WTC11 (cell line): ENCODE results near the gene OR1B1.
"Not testable (repeated sequence)": the region's sequence is repeated elsewhere in the genome, so short reads cannot be mapped to it uniquely, and the experiment has no call there.

Experiments used
- ATF2 ChIP-seq: sonication (generic); formaldehyde crosslinking; IDR thresholded peaks from 2 replicates; pipeline ENCODE4 v1.8.1; 2022; ENCODE audit warnings: low read depth, missing genetic modification reagents, borderline replicate concordance
- CTCF ChIP-seq: fragments of 200-600 bp; IDR thresholded peaks from 2 replicates; pipeline ENCODE4 v1.8.0; 2022; ENCODE audit warnings: antibody characterized with exemption
- E2F4 ChIP-seq: sonication (generic); formaldehyde crosslinking; IDR thresholded peaks from 2 replicates; pipeline ENCODE4 v1.8.1; 2022; ENCODE audit warnings: low read depth, mild to moderate bottlenecking, moderate library complexity, missing genetic modification reagents, borderline replicate concordance
- IRF2 ChIP-seq: sonication (generic); formaldehyde crosslinking; IDR thresholded peaks from 2 replicates; pipeline ENCODE4 v1.8.0; 2022; ENCODE audit warnings: low read depth, missing genetic modification reagents, borderline replicate concordance
- NFYB ChIP-seq: sonication (generic); formaldehyde crosslinking; conservative IDR thresholded peaks from 2 replicates; pipeline ENCODE4 v1.8.0; 2022; ENCODE audit warnings: low read depth, missing genetic modification reagents
- NR2C2 ChIP-seq: sonication (generic); formaldehyde crosslinking; IDR thresholded peaks from 2 replicates; pipeline ENCODE4 v1.8.0; 2022; ENCODE audit warnings: mild to moderate bottlenecking, missing genetic modification reagents
- SOX15 ChIP-seq: fragments of 250-450 bp; sonication (Bioruptor Pico); IDR thresholded peaks from 2 replicates; pipeline ENCODE4 v1.9.0; 2021; ENCODE audit warnings: mild to moderate bottlenecking
- SP1 ChIP-seq: sonication (generic); formaldehyde crosslinking; conservative IDR thresholded peaks from 2 replicates; pipeline ENCODE4 v1.8.1; 2022; ENCODE audit warnings: missing genetic modification reagents
- ZNF416 ChIP-seq: fragments of 250-450 bp; sonication (Bioruptor Pico); IDR thresholded peaks from 2 replicates; pipeline ENCODE4 v1.9.0; 2021; ENCODE audit warnings: mild to moderate bottlenecking, inconsistent platforms

- not testable (repeated sequence) for TF ChIP-seq CTCF; ATF2 (CRISPR knock-in tag); NR2C2 (CRISPR knock-in tag); IRF2 (CRISPR knock-in tag); SP1; ZNF416; E2F4 (CRISPR knock-in tag); NFYB (CRISPR knock-in tag); SOX15 (CRISPR knock-in tag)
These were observed 74.1 kb downstream of the OR1B1 start, which contains the start of gene OR1L8 for GRCh38 chr9:122583284-122583683.
